Raji (cell line): ENCODE results near the gene SNED1.

Experiments
- POLR2A ChIP-seq: IDR thresholded peaks from 2 replicates; pipeline ENCODE4 v1.6.1; 2011; ENCODE audit warnings: low read depth, low read length, control low read depth; ENCODE audit not compliant: insufficient read depth

The SNED1 gene

GRCh38 chr2:240981871-240982800 lies 16.3 kb upstream of the SNED1 start:
- TF ChIP-seq POLR2A = no peak

- TF ChIP-seq POLR2A = no peak
These were observed 15.6 kb upstream of the SNED1 start for GRCh38 chr2:240982821-240983281.

GRCh38 chr2:240983361-240983995 lies 14.9 kb upstream of the SNED1 start:
- no peak for TF ChIP-seq POLR2A

GRCh38 chr2:240983996-240984498 lies 14.4 kb upstream of the SNED1 start:
- no peak for TF ChIP-seq POLR2A

DNA sequence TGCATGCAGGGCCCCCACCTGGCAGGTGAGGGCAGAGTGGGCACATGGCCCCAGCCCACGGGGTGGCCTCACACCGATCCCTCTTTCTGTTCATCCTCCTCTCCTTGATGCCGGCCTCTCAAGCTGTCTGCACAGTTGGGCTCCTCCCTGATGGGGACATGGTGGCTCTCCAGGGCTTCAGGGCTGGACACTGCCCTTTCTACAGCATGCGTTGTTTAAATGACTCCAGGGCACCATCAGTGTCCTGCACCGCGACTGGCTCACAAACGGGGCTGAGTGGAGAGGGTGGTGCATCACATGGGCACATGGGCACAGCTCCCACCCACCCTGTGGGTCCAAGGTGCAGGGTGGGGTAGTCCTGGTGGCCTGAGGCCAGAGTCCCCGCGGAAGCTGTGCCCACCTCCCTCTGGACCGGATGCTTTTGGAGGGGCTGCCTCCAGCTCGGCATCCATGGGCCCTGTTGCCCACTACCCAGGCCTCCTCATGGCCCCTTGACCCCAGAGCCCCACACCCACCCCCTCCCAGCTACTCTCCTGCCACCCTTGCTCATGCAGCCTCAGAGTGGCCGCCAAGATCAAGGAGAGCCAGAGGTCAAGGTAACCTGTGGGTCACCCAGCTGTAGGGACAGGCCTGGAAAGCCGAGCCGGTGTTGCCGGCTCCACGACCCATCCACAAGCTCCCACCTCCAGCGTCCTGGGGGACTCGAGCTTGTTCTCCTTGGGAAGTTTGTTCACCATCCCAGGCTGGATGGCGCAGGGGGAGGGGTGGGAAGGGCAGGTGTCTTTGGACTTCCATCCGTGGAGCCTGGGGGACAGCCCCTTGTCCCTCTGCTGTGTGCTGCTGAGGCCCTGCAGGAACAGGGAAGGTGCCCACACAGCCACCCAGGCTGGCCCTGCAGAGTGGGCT lies 12.3 kb upstream of the SNED1 start:
- no peak for TF ChIP-seq POLR2A

- no peak for TF ChIP-seq POLR2A
These were observed 11.5 kb upstream of the SNED1 start for GRCh38 chr2:240986787-240987411.

- TF ChIP-seq POLR2A = no peak
These were observed 10.8 kb upstream of the SNED1 start for GRCh38 chr2:240987588-240987987.

DNA sequence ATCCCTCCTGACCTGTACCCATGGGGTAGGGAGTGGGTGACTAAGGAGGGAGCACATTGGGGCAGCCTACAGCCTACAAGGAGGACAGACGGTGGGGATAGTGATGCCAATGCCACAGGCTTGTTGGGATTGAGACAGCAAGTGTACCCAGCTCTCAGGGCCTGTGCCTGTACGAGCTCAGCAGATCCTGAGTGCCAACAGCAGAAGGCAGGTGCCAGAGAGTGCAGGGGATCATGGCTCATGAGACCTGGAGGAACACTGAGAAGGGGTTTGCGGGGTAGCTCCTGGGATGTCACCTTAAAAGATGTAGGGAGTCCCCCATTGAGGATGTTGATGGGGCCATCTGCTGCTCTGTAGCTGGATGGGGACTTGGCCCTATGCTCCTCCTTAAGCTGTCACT lies 10.3 kb upstream of the SNED1 start:
- no peak for TF ChIP-seq POLR2A

DNA sequence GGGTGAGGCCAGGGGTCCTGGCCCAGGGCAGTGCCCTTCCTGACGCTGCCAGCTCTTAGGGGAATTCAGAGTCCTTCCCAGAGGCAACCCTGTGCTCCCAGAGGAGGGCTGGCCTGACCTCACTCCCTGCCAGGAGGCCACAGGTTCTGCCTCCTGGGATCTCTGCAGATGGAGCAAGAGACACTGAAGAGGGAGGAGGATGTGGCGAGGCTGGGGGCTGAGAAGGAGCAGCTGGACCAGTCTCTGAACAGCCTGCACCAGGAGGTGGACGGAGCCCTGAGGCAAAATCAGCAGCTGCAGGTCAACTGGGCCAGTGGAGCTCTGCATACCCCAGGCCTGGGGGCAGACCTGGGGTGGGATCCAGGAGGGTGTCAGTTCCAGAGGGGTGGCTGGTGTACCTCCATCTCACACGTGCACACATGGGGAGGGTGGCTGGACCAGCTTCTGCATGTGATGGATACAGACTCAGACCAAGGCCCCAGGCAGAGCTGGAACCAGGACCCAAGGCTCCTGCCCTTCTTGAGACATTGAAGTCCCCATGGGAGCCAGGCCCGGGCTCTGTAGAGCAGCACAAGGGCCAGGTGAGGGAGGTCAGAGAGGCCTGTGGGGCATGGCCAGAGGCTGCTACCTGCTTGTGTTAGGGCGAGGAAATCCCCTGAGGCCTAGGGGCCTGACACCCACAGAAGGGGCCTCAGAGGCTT lies 9.7 kb upstream of the SNED1 start:
- no peak for TF ChIP-seq POLR2A

DNA sequence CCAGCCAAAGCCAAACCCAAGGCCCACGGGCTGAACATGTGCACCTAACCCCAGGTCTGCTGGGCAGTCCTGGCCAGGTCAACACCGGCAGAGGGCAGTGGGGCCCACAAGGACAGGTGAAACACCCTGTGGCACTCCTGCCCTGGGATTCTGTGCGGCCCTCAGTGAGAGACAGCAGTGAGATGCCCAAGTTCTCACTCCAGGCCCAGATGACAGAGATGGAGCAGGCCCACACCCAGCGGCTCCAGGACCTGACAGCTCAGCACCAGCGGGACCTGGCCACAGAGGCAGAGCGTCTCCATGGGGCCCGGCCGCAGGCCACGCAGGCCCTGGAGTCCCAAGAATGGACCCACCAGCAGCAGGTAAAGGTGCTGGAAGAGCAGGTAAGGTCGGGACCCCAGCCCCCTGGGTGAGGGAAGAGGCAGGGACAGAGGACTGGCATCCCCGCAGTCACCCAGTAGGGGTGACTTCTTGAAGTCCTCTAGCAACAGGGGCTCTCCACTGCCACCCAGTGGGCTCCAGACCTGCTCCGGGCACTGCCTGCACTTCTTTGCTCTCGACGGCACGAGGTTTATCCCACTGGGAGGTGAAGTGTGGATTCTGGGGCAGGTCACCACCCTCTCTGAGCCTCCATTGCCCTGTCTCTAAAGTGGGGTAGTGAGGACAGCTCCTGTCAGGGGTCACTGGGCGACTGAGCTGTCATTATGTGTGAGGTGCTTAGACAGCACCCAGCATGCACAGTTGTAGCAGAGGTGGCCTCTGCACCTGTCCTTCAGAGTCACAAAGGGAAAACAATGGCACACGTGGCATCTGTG lies 8.8 kb upstream of the SNED1 start:
- no peak for TF ChIP-seq POLR2A

DNA sequence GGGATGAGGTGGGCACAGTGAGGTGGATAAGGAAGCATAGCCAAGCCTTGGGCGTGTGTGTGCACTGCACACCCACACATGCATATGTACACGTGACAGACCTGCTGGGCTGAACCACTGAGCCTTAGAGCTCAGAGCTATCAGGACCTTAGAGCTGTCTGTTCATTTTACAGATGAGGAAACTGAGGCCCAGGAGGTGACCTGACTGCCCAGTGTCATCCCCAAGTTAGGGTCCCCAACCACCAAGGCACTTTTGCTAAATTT lies 8.2 kb upstream of the SNED1 start:
- no peak for TF ChIP-seq POLR2A

GRCh38 chr2:240990726-240991377 lies 7.6 kb upstream of the SNED1 start:
- no peak for TF ChIP-seq POLR2A

DNA sequence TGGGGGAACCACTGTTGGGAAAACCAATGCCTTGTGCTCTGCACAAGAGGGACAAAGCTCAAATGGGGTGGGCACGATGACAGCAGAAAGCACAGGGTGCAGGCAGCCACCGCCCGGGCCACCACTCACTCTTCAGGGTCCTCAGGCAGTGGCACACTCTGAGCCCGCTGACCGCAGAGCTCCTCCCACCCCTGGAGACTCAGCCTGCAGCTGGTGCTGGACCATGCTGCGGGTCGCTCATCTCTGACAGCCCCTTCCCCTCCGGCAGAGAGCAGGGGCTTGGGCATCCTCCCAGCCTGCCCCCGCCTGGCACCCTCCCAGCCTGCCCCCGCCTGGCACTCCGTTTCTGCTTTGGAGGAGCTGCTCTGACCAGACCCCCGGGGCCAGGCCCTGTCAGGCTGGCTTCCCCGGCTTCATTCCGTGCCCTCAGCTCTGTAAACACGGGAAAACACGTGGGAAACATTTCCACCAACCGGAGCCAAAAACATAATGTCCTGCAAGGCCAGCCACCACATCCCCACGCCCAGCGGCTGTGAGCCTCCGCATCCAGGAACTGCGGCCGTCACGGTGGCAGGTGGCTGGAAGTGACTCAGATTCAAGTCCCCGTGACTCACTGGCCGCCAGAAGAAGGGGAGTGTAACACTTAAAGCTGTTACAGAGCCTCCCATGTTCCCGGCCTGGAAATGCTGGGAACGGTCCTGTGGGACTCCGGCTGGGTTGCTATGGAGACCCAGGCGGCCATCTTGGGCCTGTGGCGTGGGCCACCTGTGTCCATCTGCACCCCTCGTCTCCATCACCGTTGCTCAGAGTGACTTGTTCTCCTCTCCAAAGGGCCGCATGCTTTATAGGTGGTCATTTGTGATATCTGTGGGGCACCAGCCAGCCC lies 6.8 kb upstream of the SNED1 start:
- no peak for TF ChIP-seq POLR2A
